ENCODE results near the gene STAT4.

Gene STAT4

GRCh38 chr2:191103774-191104173 lies 47.0 kb downstream of the STAT4 start:
- Histone ChIP-seq H3K9me3 (ENCODE audit: control insufficient read depth, low read length) (no peaks in the 10 kb centered on the region), H3K4me1 (ENCODE audit: control insufficient read depth, insufficient read depth, low read length, poor library complexity, severe bottlenecking) (peaks cover under 1% of the 10 kb centered on the region), H3K36me3 (ENCODE audit: control insufficient read depth, insufficient read depth, low read length) (peaks cover 4% of the 10 kb centered on the region), H3K4me3 (ENCODE audit: insufficient read depth, low read depth, low read length, poor library complexity, severe bottlenecking) (no peak overlapping the region), H3K27ac (ENCODE audit: insufficient read depth, low read length, poor library complexity, severe bottlenecking) (no peak overlapping the region), H3K27me3 (replicated peaks; ENCODE audit: control insufficient read depth, insufficient read depth, low read length, poor library complexity, severe bottlenecking) (no peaks in the 10 kb centered on the region)
- no peak for DNase-seq

- no peaks in the 10 kb centered on the region for H3K36me3 ChIP-seq (ENCODE audit: control insufficient read depth, insufficient read depth, low read length)
- H3K27me3 ChIP-seq (replicated peaks; ENCODE audit: control insufficient read depth, insufficient read depth, low read length, poor library complexity, severe bottlenecking) = no peaks in the 10 kb centered on the region
- no peak for DNase-seq
- H3K27ac ChIP-seq (ENCODE audit: insufficient read depth, low read length, poor library complexity, severe bottlenecking) = no peak overlapping the region
- no peaks in the 10 kb centered on the region for H3K4me1 ChIP-seq (ENCODE audit: control insufficient read depth, insufficient read depth, low read length, poor library complexity, severe bottlenecking)
- H3K4me3 ChIP-seq (ENCODE audit: insufficient read depth, low read depth, low read length, poor library complexity, severe bottlenecking) = no peak overlapping the region
- no peaks in the 10 kb centered on the region for H3K9me3 ChIP-seq (ENCODE audit: control insufficient read depth, low read length)
Measured at GRCh38 chr2:191100216-191100615, 50.6 kb downstream of the STAT4 start.

- Histone ChIP-seq H3K4me3 (ENCODE audit: insufficient read depth, low read depth, low read length, poor library complexity, severe bottlenecking) (no peak overlapping the region), H3K36me3 (ENCODE audit: control insufficient read depth, insufficient read depth, low read length) (peaks cover 10% of the 10 kb centered on the region), H3K27ac (ENCODE audit: insufficient read depth, low read length, poor library complexity, severe bottlenecking) (no peak overlapping the region), H3K9me3 (ENCODE audit: control insufficient read depth, low read length) (no peaks in the 10 kb centered on the region), H3K27me3 (replicated peaks; ENCODE audit: control insufficient read depth, insufficient read depth, low read length, poor library complexity, severe bottlenecking) (no peaks in the 10 kb centered on the region), H3K4me1 (ENCODE audit: control insufficient read depth, insufficient read depth, low read length, poor library complexity, severe bottlenecking) (no peaks in the 10 kb centered on the region)
- DNase-seq = no peak
Measured at GRCh38 chr2:191087311-191087710, 63.5 kb downstream of the STAT4 start.

GRCh38 chr2:191086706-191087105 lies 64.1 kb downstream of the STAT4 start:
- no peak overlapping the region for H3K27ac ChIP-seq (ENCODE audit: insufficient read depth, low read length, poor library complexity, severe bottlenecking)
- peaks cover 13% of the 10 kb centered on the region for H3K36me3 ChIP-seq (ENCODE audit: control insufficient read depth, insufficient read depth, low read length)
- H3K4me3 ChIP-seq (ENCODE audit: insufficient read depth, low read depth, low read length, poor library complexity, severe bottlenecking) = no peak overlapping the region
- DNase-seq = no peak
- H3K4me1 ChIP-seq (ENCODE audit: control insufficient read depth, insufficient read depth, low read length, poor library complexity, severe bottlenecking) = no peaks in the 10 kb centered on the region
- no peaks in the 10 kb centered on the region for H3K9me3 ChIP-seq (ENCODE audit: control insufficient read depth, low read length)
- H3K27me3 ChIP-seq (replicated peaks; ENCODE audit: control insufficient read depth, insufficient read depth, low read length, poor library complexity, severe bottlenecking) = no peaks in the 10 kb centered on the region

- H3K9me3 ChIP-seq (ENCODE audit: control insufficient read depth, low read length) = no peaks in the 10 kb centered on the region
- H3K4me1 ChIP-seq (ENCODE audit: control insufficient read depth, insufficient read depth, low read length, poor library complexity, severe bottlenecking) = no peaks in the 10 kb centered on the region
- DNase-seq = no peak
- no peak overlapping the region for H3K4me3 ChIP-seq (ENCODE audit: insufficient read depth, low read depth, low read length, poor library complexity, severe bottlenecking)
- H3K27me3 ChIP-seq (replicated peaks; ENCODE audit: control insufficient read depth, insufficient read depth, low read length, poor library complexity, severe bottlenecking) = no peaks in the 10 kb centered on the region
- no peak overlapping the region for H3K27ac ChIP-seq (ENCODE audit: insufficient read depth, low read length, poor library complexity, severe bottlenecking)
- H3K36me3 ChIP-seq (ENCODE audit: control insufficient read depth, insufficient read depth, low read length) = peaks cover 17% of the 10 kb centered on the region
Measured at GRCh38 chr2:191083540-191083939, 67.3 kb downstream of the STAT4 start.

- H3K27me3 ChIP-seq (replicated peaks; ENCODE audit: control insufficient read depth, insufficient read depth, low read length, poor library complexity, severe bottlenecking) = no peaks in the 10 kb centered on the region
- no peak overlapping the region for H3K27ac ChIP-seq (ENCODE audit: insufficient read depth, low read length, poor library complexity, severe bottlenecking)
- H3K36me3 ChIP-seq (ENCODE audit: control insufficient read depth, insufficient read depth, low read length) = peaks cover 17% of the 10 kb centered on the region
- no peaks in the 10 kb centered on the region for H3K4me1 ChIP-seq (ENCODE audit: control insufficient read depth, insufficient read depth, low read length, poor library complexity, severe bottlenecking)
- H3K4me3 ChIP-seq (ENCODE audit: insufficient read depth, low read depth, low read length, poor library complexity, severe bottlenecking) = no peak overlapping the region
- no peaks in the 10 kb centered on the region for H3K9me3 ChIP-seq (ENCODE audit: control insufficient read depth, low read length)
- DNase-seq = no peak
Measured at GRCh38 chr2:191082321-191082720, 68.5 kb downstream of the STAT4 start.

- no peak for DNase-seq
- Histone ChIP-seq H3K27me3 (replicated peaks; ENCODE audit: control insufficient read depth, insufficient read depth, low read length, poor library complexity, severe bottlenecking) (no peaks in the 10 kb centered on the region), H3K36me3 (ENCODE audit: control insufficient read depth, insufficient read depth, low read length) (peaks cover 17% of the 10 kb centered on the region), H3K4me1 (ENCODE audit: control insufficient read depth, insufficient read depth, low read length, poor library complexity, severe bottlenecking) (no peaks in the 10 kb centered on the region), H3K27ac (ENCODE audit: insufficient read depth, low read length, poor library complexity, severe bottlenecking) (no peak overlapping the region), H3K4me3 (ENCODE audit: insufficient read depth, low read depth, low read length, poor library complexity, severe bottlenecking) (no peak overlapping the region), H3K9me3 (ENCODE audit: control insufficient read depth, low read length) (no peaks in the 10 kb centered on the region)
Measured at GRCh38 chr2:191081411-191082155, 69.2 kb downstream of the STAT4 start.

- DNase-seq = no peak
- H3K4me3 ChIP-seq (ENCODE audit: insufficient read depth, low read depth, low read length, poor library complexity, severe bottlenecking) = no peak overlapping the region
- no peak overlapping the region for H3K27ac ChIP-seq (ENCODE audit: insufficient read depth, low read length, poor library complexity, severe bottlenecking)
- peaks cover 12% of the 10 kb centered on the region for H3K36me3 ChIP-seq (ENCODE audit: control insufficient read depth, insufficient read depth, low read length)
- no peaks in the 10 kb centered on the region for H3K27me3 ChIP-seq (replicated peaks; ENCODE audit: control insufficient read depth, insufficient read depth, low read length, poor library complexity, severe bottlenecking)
- H3K9me3 ChIP-seq (ENCODE audit: control insufficient read depth, low read length) = no peaks in the 10 kb centered on the region
- no peaks in the 10 kb centered on the region for H3K4me1 ChIP-seq (ENCODE audit: control insufficient read depth, insufficient read depth, low read length, poor library complexity, severe bottlenecking)
Measured at GRCh38 chr2:191078165-191078867, 72.5 kb downstream of the STAT4 start.

- Histone ChIP-seq H3K36me3 (ENCODE audit: control insufficient read depth, insufficient read depth, low read length) (peaks cover 10% of the 10 kb centered on the region), H3K27me3 (replicated peaks; ENCODE audit: control insufficient read depth, insufficient read depth, low read length, poor library complexity, severe bottlenecking) (no peaks in the 10 kb centered on the region), H3K4me1 (ENCODE audit: control insufficient read depth, insufficient read depth, low read length, poor library complexity, severe bottlenecking) (peaks cover 33% of the 10 kb centered on the region), H3K27ac (ENCODE audit: insufficient read depth, low read length, poor library complexity, severe bottlenecking) (peak overlapping the region; percentile 24), H3K9me3 (ENCODE audit: control insufficient read depth, low read length) (no peaks in the 10 kb centered on the region), H3K4me3 (ENCODE audit: insufficient read depth, low read depth, low read length, poor library complexity, severe bottlenecking) (no peak overlapping the region)
- DNase-seq = no peak
Measured at GRCh38 chr2:191070276-191070675, 80.5 kb downstream of the STAT4 start.

GRCh38 chr2:191069606-191070005 lies 81.2 kb downstream of the STAT4 start:
- no peak for DNase-seq
- Histone ChIP-seq H3K9me3 (ENCODE audit: control insufficient read depth, low read length) (no peaks in the 10 kb centered on the region), H3K4me3 (ENCODE audit: insufficient read depth, low read depth, low read length, poor library complexity, severe bottlenecking) (no peak overlapping the region), H3K36me3 (ENCODE audit: control insufficient read depth, insufficient read depth, low read length) (peaks cover 10% of the 10 kb centered on the region), H3K4me1 (ENCODE audit: control insufficient read depth, insufficient read depth, low read length, poor library complexity, severe bottlenecking) (peaks cover 33% of the 10 kb centered on the region), H3K27ac (ENCODE audit: insufficient read depth, low read length, poor library complexity, severe bottlenecking) (peak overlapping the region; percentile 16), H3K27me3 (replicated peaks; ENCODE audit: control insufficient read depth, insufficient read depth, low read length, poor library complexity, severe bottlenecking) (no peaks in the 10 kb centered on the region)
